HG03460 (cell line): ENCODE results near the gene HSF5.
A peak's percentile ranks its signal among the peaks of the same experiment; 100 is the strongest.

Experiments
- ATAC-seq: cut with Tn5 transposase; IDR thresholded peaks from one replicate; pipeline ENCODE4 v1.9.1; 2021; ENCODE audit not compliant: unreplicated experiment

HSF5 gene

GRCh38 chr17:58388302-58389190 lies 99.7 kb downstream of the HSF5 start:
- ATAC-seq: no peak

GRCh38 chr17:58387834-58388233 lies 100.4 kb downstream of the HSF5 start:
- ATAC-seq: no peak

- ATAC-seq: no peak
Measured at GRCh38 chr17:58386708-58387107, 101.5 kb downstream of the HSF5 start.

DNA sequence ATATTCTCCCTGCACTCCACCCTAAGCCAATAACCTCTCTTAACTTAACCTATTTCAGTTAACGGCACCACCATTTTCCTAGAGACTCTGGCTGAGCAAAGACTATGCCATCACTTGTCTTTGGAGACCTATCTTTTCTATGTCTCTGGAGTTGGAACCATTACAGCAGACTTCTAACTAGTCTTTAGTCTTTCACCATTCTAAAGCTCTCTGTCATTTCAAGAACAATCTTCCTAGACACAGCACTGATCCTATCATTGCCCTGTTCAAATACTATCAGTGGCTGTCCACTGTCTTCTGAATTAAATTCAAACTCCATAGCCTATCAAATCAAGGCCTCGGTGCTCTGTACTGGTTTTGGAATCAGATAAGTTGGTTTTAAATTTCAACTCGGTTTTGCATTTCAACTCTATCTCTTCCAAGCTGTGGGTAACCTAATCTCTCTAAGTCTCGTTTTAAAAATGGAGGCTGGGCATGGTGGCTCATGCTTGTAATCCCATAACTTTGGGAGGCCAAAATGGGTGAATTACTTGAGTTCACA lies 102.8 kb downstream of the HSF5 start:
- no peak for ATAC-seq

DNA sequence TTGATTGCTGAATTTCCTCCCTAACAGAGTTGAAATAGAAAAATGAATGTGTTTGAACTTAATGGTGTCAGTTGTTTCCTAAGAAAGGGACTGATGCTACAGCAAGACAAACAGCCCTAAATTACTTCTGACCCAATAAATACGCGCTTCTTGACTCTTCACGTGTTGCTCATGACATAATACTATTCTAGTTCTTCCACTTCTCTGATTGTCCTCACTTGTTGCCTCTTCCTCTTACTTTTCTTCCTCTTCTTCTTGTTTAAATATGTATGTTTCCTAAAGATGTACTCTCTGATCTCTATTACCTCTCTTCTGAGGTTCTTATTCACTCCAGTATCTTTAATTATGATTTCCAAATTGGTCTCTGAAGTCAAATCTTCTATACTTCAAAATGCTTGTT lies 103.3 kb downstream of the HSF5 start:
- ATAC-seq: no peak

DNA sequence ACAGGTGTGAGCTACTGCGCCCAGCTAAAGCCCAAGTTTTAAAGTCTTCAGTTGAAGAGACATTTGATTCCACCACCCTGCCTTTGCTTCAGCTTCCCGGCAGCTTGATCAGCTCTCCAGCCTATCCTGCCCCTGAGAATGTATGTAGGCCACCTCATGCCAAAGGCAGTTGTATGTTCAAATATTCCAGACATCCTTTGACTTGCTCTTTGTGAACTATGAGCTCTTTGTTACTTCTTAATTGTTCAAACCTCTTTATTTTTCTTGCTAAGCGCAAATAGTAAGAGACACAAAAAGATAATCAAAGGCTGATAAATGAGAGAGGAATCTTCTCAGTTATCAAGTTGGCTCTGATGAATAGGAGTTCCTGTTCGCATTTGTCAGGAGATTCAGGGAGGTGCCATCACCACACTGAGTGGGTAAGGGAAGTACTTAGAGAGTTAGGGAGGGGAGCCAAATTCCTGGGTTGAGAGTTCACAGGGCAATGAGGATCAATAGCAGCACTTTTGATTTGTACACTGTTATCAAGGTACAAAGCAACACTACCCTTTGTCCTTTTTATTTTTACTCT lies 104.2 kb downstream of the HSF5 start:
- ATAC-seq: no peak

DNA sequence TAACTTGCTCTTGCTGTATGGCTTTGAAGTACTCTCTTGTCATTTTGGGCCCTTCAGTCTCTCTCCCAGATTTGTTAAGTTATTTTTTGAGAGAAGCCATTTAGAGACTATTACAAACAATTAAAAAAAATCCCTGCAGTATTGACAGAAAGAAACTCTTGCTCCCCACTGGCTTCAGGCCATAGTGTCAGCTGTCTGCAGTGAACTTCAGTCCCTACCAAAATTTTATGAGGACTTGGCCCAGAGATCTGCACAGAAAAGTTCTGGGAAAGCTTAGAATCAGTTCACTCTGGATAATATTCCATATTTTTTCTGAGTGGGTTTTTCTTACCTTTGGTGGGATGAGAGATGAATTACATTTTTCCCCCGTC lies 105.4 kb downstream of the HSF5 start:
- no peak for ATAC-seq

DNA sequence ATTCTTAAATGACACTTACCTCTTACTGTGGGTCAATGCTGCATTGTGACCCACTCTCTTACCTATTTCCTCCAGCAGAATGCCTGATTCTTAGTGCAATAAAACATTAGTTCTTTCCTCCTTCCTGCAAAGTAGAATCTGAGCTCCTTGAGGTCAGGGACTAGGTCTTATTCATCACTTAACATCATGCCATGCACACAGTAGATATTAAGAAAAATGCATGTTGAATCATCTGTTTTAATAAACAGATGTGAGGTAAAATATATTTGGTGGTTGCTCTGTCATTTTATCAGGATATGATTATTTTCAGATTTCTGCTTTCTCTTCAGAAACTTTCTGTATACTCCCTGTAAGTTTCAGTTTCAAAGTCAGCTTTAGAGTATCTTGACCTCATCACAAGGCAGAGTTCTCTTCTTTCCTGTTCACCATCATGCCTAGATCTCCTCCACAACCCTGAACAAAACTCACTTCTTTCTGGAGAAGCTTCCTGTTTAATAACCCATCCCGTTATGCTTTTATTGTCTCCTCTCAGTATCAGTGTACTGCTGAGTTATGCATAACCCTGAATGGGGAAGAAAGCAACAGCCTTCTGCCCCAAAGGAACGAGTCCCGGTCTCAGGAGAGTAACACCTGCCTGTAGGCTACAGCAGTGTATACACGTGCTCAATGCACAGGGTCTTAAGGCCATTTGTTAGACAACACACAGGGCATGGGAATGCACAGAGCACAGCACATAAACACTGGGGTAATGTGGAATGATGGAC lies 105.9 kb downstream of the HSF5 start:
- ATAC-seq: peak; percentile 70

DNA sequence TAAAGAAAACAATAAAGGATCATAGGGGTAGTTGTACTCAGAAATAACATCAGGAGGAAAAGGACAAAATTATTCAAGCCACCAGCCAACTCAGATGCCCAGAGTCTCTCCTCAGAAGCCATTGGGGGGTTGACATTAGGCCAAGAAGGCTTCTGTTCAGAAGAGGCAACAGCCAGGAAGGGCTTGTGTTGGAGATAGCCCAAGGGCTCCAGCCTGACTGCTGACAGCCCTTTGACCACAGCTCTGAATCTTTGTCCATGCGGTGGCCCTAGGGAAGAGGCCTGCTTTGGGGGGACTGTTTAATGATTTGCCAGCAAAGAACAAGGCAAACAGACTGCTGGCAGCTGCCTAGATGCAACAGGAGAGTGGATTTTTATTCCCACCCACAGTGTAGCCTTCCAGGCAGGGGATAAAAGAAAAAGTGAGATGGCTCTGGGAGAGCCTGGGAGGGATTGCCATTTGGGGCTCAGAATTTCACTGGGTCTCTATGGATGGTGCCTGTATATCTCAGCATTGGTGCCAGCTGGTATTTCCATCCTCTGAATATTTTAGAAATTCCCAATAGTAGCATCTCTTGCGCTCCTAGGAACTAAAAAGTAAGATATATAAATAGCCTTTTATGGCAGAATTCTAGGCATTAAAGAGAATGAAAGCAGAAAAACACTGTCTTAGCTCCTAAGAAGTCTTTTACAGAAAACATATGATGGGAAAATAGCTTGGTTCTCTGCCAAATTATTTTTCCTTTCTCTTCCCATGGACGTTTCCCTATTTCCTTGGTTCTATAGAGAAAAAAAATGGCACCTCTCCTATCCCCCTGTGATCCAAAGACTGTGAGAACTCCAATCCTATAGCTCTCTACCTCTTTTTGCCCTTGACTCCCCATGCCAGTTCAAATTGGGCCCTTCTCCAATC lies 106.8 kb downstream of the HSF5 start:
- ATAC-seq: no peak

DNA sequence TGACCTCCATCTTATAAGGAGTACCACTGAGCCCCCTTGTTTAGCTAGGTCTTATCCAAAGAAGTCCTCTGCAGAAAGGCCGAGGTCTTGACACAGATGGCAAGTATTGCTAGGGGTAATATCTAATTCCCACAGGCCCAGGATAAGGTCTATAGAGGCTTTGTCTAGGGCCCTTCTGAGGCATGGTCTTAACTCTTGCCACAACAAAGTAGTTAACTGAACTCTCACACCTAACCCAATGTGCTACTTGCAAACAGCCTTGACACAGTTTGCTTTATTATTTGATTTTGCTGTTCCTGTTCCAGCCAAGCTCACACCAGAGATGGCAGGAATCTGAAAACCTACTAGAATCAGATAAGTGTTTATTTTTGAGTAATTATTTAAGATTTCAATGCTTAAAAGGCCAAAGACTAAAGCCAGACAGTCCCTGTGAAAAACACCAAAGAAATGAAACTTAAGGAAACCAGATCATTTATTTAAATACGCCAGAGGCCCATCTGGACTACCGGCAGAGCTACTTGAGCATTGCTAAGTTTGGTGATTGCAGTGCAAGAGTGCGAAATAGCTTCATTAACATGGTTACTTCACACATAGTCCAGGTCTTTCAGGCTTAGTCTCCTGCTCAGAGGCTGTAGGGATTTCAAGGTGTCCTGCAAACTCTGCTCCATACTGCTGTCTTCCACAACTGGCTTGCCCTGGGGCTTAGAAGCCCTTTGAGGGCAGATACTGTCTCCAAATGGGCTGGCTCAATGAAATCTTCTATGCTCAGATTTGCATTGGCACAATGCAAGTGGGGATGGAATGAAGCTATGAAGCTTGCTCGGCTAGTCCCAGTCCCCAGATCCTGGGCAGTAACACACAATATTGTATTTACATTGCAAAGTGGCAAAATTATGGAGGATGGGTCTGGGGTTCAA lies 107.7 kb downstream of the HSF5 start:
- no peak for ATAC-seq

DNA sequence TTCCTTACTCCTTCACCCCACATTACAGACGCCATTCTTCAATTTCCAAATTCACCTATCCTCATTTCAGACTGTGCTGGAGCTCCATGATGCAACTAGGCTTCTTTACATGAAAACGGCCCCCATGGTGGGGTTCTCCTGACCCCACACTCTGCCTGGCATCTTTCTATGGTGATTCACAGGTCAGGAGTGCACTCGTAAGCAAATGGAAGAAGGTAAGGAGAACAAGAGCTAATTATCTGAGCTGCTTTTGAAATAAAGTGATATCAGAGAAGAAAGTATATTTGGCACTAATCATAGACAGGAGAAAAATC lies 108.7 kb downstream of the HSF5 start:
- no peak for ATAC-seq

DNA sequence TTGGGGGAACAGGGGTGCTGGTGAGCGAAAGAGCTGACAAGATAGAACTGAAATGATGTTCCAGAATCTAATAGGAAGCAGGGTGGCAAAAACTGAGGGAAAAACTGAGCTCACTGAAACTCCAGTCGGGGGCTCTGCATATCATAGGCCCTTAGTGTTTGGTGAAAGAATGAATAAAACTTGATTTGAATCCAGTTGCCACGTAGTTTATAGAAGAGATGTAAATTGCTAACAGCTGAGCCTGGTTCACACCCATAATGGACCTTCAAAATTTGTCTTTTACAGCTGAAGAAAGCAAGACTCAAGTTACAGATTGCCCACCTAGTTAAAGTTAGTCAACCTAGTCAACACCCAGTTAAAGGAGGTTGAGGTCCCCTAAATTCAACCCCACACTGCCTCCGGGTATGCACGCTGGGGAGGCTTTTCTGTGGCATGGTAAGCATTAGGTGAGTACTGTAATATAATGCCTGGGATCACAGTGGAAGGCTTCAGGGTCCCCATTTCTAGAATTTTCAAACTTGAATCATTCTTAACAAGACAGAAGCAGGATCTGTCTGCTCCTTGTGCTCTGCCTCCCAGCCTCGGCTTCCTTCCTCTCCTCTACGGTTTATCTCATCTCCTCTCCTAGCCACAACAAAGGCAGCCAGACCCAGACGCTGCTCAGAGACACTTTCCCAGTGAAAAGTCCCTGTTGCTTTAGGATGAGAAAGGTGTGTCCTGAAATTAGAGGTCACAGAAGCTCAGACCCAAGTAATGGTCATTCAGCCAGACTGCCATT lies 109.3 kb downstream of the HSF5 start:
- ATAC-seq: no peak

DNA sequence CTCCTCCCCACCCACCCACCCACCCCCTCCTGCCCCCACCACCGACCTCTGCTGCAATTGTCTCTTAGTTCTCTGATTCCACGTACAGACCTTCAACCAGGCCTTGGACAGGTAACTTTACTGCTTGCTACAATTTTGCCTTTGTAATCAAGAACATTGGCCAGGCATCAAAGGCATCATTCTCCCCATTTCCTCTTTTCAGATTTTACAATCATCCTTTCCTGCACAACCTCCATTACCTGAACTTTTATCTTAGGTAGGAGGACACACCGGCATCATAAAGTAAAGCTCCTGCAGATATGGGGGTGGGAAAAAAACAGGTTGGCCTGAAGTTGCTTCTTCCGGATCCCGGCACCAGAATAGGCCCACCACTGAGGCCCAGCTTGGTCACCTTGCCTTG lies 110.5 kb downstream of the HSF5 start:
- ATAC-seq: no peak

DNA sequence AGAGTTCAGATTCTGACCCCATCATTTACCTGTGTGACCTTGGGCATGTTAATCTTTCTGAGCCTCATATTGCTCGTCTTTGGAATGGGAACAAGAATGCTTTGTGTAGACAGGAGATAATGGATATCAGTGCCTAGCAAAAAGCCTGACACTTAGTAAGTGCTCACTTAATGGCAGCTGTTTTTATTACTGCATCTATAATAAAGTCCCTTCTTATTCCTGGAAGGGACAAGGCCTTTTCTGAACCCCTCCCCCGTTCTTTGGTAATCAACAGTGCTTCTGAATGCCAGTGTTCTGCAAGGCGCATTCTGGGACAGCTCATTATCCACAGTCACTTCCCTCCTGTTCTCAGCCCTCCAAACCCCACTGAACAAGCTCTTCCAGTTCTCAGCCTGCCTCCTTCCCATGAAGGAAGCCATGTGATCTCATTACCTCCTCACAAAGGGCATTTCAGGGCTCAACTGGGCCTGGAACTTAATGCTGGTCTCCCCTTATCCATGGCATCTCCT lies 111.1 kb downstream of the HSF5 start:
- no peak for ATAC-seq

- ATAC-seq: no peak
Measured at GRCh38 chr17:58376472-58377000, 111.7 kb downstream of the HSF5 start.

DNA sequence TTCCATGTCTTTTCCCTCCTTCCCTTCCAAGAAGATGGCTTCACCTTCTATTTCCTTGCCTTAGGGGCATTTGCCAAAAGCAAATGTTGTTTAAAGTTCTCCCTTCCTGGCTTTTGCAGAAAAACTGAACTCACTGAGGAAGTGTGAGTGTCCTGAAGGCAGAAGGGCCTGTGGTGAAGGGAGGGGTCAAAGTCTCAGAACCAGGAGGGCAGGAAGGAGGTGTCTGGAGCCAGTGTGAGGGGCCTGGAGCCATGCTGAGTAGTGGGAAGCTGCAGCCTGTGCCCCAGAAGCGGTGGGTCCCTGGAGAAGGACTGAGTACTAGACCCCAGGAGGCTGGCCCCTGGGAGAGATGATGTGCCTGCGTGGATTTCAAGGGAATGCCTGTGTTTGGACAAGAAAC lies 112.4 kb downstream of the HSF5 start:
- ATAC-seq: no peak

DNA sequence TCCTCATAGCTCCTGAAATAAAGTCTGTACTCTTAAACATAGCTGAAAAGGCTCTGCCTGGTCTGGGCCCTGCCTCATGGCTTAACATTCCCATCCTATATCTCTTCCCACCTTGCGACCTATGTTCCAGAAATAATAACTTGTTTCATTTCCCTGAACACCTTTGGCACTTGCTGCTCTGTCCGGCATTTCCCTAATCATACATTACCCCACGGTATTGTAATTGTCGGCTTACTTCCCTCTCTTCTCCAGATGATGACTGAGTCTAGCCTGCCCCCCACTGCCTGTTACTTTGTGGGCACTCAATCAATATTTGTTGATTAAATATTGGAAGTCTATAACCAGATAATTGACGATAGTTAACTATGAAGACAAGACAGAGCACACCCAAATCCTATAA lies 113.0 kb downstream of the HSF5 start:
- no peak for ATAC-seq

GRCh38 chr17:58373923-58374322 lies 114.3 kb downstream of the HSF5 start:
- no peak for ATAC-seq

GRCh38 chr17:58373003-58373402 lies 115.2 kb downstream of the HSF5 start:
- ATAC-seq: no peak
